Osteocyte (in vitro differentiated cells): Measurements from ENCODE around the gene PQBP1. TPM values are rescaled to one million over a fixed set of nuclear protein-coding genes. Genes with fewer than 3 reads are reported as not detected.
"Not testable (repeated sequence)": the region's sequence is repeated elsewhere in the genome, so short reads cannot be mapped to it uniquely, and the experiment has no call there.

Experiments
- DNase-seq: peaks from one replicate; pipeline ENCODE4 v3.0.0; 2021; ENCODE audit warnings: mixed read lengths; ENCODE audit not compliant: unreplicated experiment; ENCODE audit errors: extremely low spot score
- H3K27ac Mint-ChIP-seq: one replicate; pipeline ENCODE4 v1.8.0; 2021; ENCODE audit warnings: mild to moderate bottlenecking, mixed read lengths; ENCODE audit not compliant: unreplicated experiment
- H3K27me3 Mint-ChIP-seq: one replicate; pipeline ENCODE4 v1.8.0; 2021; ENCODE audit warnings: mixed read lengths; ENCODE audit not compliant: unreplicated experiment
- H3K36me3 Mint-ChIP-seq: one replicate; pipeline ENCODE4 v1.8.0; 2021; ENCODE audit warnings: mixed read lengths; ENCODE audit not compliant: unreplicated experiment
- H3K4me1 Mint-ChIP-seq: one replicate; pipeline ENCODE4 v1.8.0; 2021; ENCODE audit warnings: mixed read lengths; ENCODE audit not compliant: unreplicated experiment
- H3K4me3 Mint-ChIP-seq: one replicate; pipeline ENCODE4 v1.8.0; 2021; ENCODE audit warnings: mild to moderate bottlenecking, moderate library complexity, mixed read lengths; ENCODE audit not compliant: unreplicated experiment
- H3K9me3 Mint-ChIP-seq: one replicate; pipeline ENCODE4 v1.8.0; 2021; ENCODE audit warnings: mixed read lengths; ENCODE audit not compliant: unreplicated experiment
- CTCF ChIP-seq: fragments of 200-600 bp; sonication (generic); IDR thresholded peaks from 2 replicates; pipeline ENCODE4 v1.5.0; 2021; ENCODE audit warnings: antibody characterized with exemption, mild to moderate bottlenecking, moderate library complexity
- long read RNA-seq: library from polyadenylated mRNA; unstranded; transcript quantifications from one replicate; pipeline ENCODE4 v2.0.0, GENCODE V29; 2021
- total RNA-seq: library from RNA; stranded (reverse); gene quantifications from 2 replicates; pipeline ENCODE4 v1.2.1, GENCODE V29; 2021

The PQBP1 gene
- total RNA-seq = 69.8 and 78.3 TPM in 2 replicates
- long read RNA-seq, transcript PQBP1-216 (7 exons, 938 nt) = minor isoform, 15 of 94 reads
- long read RNA-seq, transcript PQBP1-203 (7 exons, 1,056 nt) = minor isoform, 8 of 94 reads
- long read RNA-seq, transcript PQBP1-207 (7 exons, 1,020 nt) = major isoform, 40 of 94 reads
- long read RNA-seq, partial matches to known transcripts = 6 of 94 reads
- long read RNA-seq, other reads (novel, unspliced or antisense) = 19 of 94 reads

- Mint-ChIP-seq H3K4me3 (peak within 1 kb of the TSS; percentile 84), H3K27ac (peak within 1 kb of the TSS; percentile 93), H3K9me3 (no peaks in the 10 kb centered on the region), H3K4me1 (peaks cover 13% of the 10 kb centered on the region), H3K36me3 (peaks cover 10% of the 10 kb centered on the region), H3K27me3 (no peaks in the 10 kb centered on the region)
- peak; percentile 95 for DNase-seq
- no peak for TF ChIP-seq CTCF
These were observed at the start of gene PQBP1, which contains the start of gene TIMM17B for GRCh38 chrX:48897625-48898306. Gene PQBP1 (plus strand): TSS chrX:48897930. CDS start chrX:48898510, 580 bp downstream. Gene TIMM17B (minus strand): TSS chrX:48897768. CDS start chrX:48897749, 19 bp downstream.

- Mint-ChIP-seq H3K36me3 (no peaks in the 10 kb centered on the region), H3K27ac (no peak overlapping the region), H3K9me3 (peaks cover 6% of the 10 kb centered on the region), H3K4me1 (no peaks in the 10 kb centered on the region), H3K27me3 (peaks cover 4% of the 10 kb centered on the region), H3K4me3 (no peak overlapping the region)
- no peak for TF ChIP-seq CTCF
- DNase-seq = no peak
These were observed 48.9 kb upstream of the PQBP1 start for GRCh38 chrX:48848847-48849246.

GRCh38 chrX:48852857-48853256 is 44.9 kb upstream of the PQBP1 start:
- no peak for DNase-seq
- no peak for TF ChIP-seq CTCF
- Mint-ChIP-seq H3K9me3 (peaks cover 11% of the 10 kb centered on the region), H3K4me1 (no peaks in the 10 kb centered on the region), H3K36me3 (no peaks in the 10 kb centered on the region), H3K4me3 (no peak overlapping the region), H3K27me3 (peaks cover 19% of the 10 kb centered on the region), H3K27ac (no peak overlapping the region)

GRCh38 chrX:48853494-48853893 is 44.2 kb upstream of the PQBP1 start:
- peaks cover 19% of the 10 kb centered on the region for H3K27me3 Mint-ChIP-seq
- H3K27ac Mint-ChIP-seq, DNase-seq, H3K4me1 Mint-ChIP-seq, H3K4me3 Mint-ChIP-seq, H3K36me3 Mint-ChIP-seq: not testable (repeated sequence)
- H3K9me3 Mint-ChIP-seq = peaks cover 11% of the 10 kb centered on the region

GRCh38 chrX:48854121-48854804 is 43.5 kb upstream of the PQBP1 start:
- not testable (repeated sequence) for H3K4me1 Mint-ChIP-seq, DNase-seq, H3K27ac Mint-ChIP-seq, H3K4me3 Mint-ChIP-seq, H3K36me3 Mint-ChIP-seq
- Mint-ChIP-seq H3K9me3 (peaks cover 11% of the 10 kb centered on the region), H3K27me3 (peaks cover 15% of the 10 kb centered on the region)

GRCh38 chrX:48854898-48855297 is 42.8 kb upstream of the PQBP1 start:
- no peaks in the 10 kb centered on the region for H3K4me1 Mint-ChIP-seq
- no peak overlapping the region for H3K27ac Mint-ChIP-seq
- peak; percentile 29 for TF ChIP-seq CTCF
- peaks cover 15% of the 10 kb centered on the region for H3K27me3 Mint-ChIP-seq
- H3K9me3 Mint-ChIP-seq = peaks cover 11% of the 10 kb centered on the region
- no peaks in the 10 kb centered on the region for H3K36me3 Mint-ChIP-seq
- DNase-seq = no peak
- H3K4me3 Mint-ChIP-seq = no peak overlapping the region
